ENCODE data around the gene BPIFB6. TPM values are rescaled to one million over a fixed set of nuclear protein-coding genes. Genes with fewer than 3 reads are reported as not detected.

Gene BPIFB6
- total and polyA plus RNA-seq, 3 donors from 2014 or later: 0.24 TPM; not detected in 2

- Histone ChIP-seq H3K36me3 (ENCODE audit: low read depth, missing control alignments) (no peaks in the 10 kb centered on the region), H3K9me3 (no peaks in the 10 kb centered on the region), H3K4me3 (no peak overlapping the region), H3K27ac (no peak overlapping the region), H3K27me3 (no peaks in the 10 kb centered on the region), H3K4me1 (no peaks in the 10 kb centered on the region)
- intact Hi-C loops (cut with DNase I; ENCODE audit: low total_unique reads): no loop called here
- TF ChIP-seq CTCF (IDR thresholded peaks at IDR 0.05) (no peak), POLR2A (IDR thresholded peaks at IDR 0.05) (no peak)
- no peak for DNase-seq
- 83 to 89% methylated on average over 23 of the region's 23 CpGs for WGBS, 2 donors
Observed at GRCh38 chr20:33019465-33020277, 11.8 kb upstream of the BPIFB6 start.

GRCh38 chr20:33020278-33021161, 10.9 kb upstream of the BPIFB6 start:
- Histone ChIP-seq H3K9me3 (no peaks in the 10 kb centered on the region), H3K36me3 (ENCODE audit: low read depth, missing control alignments) (no peaks in the 10 kb centered on the region), H3K27ac (no peak overlapping the region), H3K27me3 (no peaks in the 10 kb centered on the region), H3K4me1 (no peaks in the 10 kb centered on the region), H3K4me3 (no peak overlapping the region)
- WGBS, 2 donors: 82 to 92% methylated on average over 8 to 18 of the region's 18 CpGs
- TF ChIP-seq POLR2A (IDR thresholded peaks at IDR 0.05) (no peak), CTCF (IDR thresholded peaks at IDR 0.05) (no peak)
- DNase-seq: no peak
- intact Hi-C loops (cut with DNase I; ENCODE audit: low total_unique reads): no loop called here

GRCh38 chr20:33021879-33022278, 9.6 kb upstream of the BPIFB6 start:
- 68 to 85% methylated on average over 3 of the region's 3 CpGs for WGBS, 2 donors
- Histone ChIP-seq H3K9me3 (no peaks in the 10 kb centered on the region), H3K4me1 (no peaks in the 10 kb centered on the region), H3K27me3 (no peaks in the 10 kb centered on the region), H3K4me3 (no peak overlapping the region), H3K27ac (no peak overlapping the region), H3K36me3 (ENCODE audit: low read depth, missing control alignments) (no peaks in the 10 kb centered on the region)
- TF ChIP-seq CTCF (IDR thresholded peaks at IDR 0.05) (no peak), POLR2A (IDR thresholded peaks at IDR 0.05) (no peak)
- no peak for DNase-seq
- intact Hi-C loops (cut with DNase I; ENCODE audit: low total_unique reads): no loop called here

GRCh38 chr20:33022289-33022688, 9.2 kb upstream of the BPIFB6 start:
- no peak overlapping the region for H3K27ac ChIP-seq
- TF ChIP-seq POLR2A (IDR thresholded peaks at IDR 0.05) (no peak), CTCF (IDR thresholded peaks at IDR 0.05) (no peak)
- no peak overlapping the region for H3K4me3 ChIP-seq
- intact Hi-C loops (cut with DNase I; ENCODE audit: low total_unique reads): no loop called here
- DNase-seq: no peak
- no peaks in the 10 kb centered on the region for H3K27me3 ChIP-seq
- WGBS, 2 donors: 52 to 64% methylated on average over 4 of the region's 4 CpGs
- H3K36me3 ChIP-seq (ENCODE audit: low read depth, missing control alignments): no peaks in the 10 kb centered on the region
- H3K9me3 ChIP-seq: no peaks in the 10 kb centered on the region
- no peaks in the 10 kb centered on the region for H3K4me1 ChIP-seq
